Activated effector memory CD4-positive, alpha-beta T cell treated with anti-CD3 and anti-CD28 coated beads, Interleukin-2, amount 50 U/mL, for 16 hours (primary cell): Measurements from ENCODE around the gene PLXNA4.

Experiments
- DNase-seq: peaks from one replicate; pipeline ENCODE4 v3.0.0-alpha.2; 2020

PLXNA4 gene

DNA sequence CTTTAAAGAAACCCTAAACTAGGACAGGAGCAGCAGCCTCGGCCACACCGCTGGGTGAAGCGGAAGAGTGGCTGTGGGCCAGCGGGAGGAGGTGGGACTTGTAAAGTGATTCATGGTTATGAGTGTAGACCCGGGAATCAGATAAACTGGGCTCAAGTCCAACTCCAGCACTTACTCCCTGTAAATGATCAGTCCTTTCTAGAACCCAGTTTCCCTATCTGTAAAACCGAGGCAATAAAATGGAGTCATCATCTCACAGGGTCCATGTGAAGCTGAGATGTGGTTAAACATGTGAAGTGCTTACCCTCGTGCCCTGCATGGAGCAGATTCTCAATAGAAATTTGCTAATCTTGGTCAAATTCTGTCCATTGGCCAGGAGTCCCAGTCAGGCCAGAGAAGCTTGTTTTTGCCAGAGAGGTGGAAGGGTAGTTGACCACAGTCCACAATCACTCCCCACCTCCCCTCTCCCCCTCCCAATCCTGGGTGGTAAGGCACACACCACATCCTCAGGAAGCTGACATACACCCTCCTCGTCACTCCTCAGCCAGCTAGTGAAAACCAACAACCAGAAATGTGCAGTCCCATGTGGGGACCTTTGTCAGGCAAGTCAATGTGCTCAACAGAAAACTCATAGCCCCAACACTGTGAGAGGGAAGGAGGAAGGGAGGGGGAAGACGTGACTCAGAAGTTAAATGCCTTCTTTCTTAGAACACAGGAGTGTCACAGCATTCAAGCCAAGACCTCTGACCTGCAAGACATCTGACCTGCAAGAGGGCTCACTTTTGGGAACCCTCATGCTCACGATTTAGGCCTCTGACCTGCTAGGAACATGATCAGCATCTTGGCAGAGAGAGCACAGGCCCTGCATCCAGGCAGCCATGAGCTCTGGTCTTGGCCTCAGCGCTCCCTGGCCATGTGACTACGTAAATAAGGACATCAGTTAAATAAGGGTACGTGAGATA lies 145.1 kb downstream of the PLXNA4 start:
- DNase-seq, result no peak

DNA sequence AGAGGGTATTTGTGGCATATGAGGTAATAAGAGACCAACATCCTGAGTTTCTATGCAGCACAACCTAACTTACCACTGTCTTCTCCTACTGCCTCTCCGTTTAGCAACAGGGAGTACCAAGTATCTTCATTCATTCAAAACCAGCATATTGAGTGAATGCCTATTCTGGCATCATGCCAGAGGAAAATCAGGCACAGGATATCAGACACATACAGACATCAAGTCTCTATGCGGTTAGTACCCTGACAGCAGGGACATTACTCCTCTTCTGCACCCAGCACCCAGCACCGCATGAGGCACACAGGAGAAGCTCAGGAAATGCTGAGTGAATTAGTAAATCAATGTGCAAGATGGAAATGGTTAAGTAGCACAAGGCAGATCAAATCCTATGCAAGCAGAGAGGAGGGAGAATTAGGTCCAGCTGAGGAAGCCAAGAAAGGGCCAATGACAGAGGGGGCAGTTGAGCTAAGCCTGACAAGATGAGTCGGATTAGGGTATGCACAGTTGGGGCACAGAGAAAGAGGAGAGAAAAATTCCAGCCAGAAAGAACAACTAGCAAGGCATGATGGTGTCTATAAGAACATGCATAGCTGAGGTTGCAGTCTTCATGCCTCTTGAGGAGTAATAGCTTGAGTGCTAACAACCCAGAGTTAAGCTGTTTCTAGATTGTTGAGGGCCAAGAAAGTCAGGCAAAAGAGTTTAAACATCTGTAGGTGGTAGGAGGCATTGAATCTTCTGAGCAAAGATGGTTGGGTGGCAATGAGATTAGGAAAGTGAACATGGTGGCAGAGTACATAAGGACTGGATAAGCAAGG lies 146.0 kb downstream of the PLXNA4 start:
- no peak for DNase-seq

DNA sequence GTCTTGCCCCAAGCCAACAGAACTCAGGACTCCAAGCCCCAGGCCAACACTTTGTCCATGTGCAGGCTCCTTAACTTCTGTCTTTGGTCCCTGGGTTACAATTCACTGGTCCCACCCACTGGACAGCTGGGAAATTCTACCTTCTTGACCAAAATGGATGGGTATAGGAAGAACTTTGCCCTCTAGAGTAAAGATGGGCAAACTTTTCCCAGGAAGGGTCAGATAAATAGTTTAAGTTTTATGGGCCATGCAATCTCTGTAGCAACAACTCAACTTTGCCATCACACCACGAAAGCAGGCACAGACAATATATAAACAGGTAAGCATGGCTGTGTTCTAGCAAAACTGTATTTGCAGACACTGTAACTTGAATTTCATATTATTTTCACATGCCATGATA lies 147.1 kb downstream of the PLXNA4 start:
- DNase-seq, result no peak

DNA sequence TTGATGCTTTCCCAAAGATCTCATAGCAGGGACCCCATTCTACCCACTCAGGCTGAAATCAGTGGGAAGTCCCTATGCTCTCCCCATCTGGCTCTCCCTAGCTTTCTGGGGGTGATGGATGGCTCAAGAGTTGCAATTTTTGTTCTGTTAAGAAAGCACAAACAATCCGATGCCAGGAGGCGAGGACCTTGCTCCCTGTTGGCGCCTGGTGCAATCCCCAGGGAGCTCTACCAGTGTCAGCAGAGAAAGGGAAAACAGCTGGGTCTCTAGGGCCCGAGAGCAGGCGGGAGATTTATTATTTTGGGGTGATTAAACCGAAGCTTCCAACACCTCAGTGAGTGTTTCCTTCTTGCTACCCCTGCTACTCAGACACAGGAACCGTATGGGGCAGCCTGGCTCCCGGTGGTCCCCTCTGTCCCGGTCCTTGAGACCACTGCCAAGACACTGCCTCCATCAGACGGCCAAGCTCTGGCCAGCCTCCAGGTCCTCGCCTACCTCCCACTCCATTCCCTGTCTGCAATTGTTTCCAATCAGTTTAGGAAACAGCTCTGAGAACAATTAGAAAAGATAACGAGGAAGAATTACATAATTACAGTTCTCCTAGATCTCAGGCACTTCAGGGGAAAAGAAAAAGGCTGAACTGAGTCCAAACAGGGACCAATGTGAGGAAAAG lies 147.9 kb downstream of the PLXNA4 start:
- no peak for DNase-seq

DNA sequence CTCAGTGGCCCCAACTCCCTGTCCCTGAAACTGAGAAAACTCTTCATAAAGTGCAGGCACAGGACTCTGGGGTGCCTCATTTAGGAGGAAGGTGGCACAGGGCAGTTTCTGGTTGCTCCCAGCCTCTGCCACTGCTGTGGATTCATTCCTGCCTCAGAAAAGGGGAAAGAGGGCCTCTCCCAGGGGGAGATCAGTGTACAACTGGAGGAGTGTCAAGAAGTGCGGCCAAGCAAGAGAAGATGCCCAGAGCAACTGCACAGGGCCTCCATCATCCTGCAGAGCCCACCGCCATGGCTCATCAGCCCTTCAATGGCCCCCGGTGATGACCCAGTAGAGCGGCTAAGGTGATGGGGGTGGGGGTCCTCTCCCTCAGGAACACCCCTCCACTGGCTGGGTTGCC lies 150.3 kb downstream of the PLXNA4 start:
- no peak for DNase-seq

DNA sequence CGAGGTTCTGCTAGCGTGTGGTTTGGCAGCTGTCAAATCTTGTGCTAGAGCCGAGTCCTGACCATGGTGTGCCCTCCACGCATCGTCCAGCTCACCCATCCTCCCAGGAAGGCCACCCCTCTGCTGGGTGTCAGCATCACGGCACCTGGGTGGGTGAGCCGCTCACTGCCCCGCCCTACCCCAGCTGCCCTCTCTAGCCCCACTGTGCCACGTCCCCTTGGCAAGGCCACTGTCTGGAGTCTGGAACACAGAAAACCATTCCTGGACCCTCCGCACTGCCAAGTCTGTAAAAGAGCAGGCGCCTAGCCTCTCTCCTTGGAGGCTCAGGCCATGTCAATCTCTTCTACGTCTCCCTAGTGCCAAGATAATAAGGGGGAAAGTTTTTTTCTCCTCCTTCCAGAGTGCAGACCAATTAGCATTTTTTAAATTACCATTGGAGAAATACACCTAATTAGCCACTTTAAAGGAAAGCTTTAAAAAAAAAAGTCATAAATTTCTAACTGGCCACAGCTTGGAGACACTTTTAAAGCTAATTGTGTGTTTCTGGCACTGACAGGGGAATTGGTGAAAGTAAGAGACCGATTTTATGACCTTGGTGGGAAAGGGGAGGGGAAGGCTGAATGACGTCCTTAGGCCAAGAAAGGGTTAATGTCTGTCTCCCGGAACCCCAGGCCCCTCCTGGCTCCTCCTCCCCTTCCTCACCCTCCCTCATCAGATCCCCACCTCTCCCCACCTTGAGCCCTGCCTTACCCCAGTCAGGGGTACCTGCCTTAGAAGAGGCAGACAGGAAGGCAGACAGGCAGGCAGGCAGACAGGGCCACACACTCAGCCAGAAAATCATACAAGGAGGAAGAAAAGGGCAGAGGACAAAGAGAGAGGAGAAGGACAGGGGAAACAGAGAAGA lies 151.2 kb downstream of the PLXNA4 start:
- no peak for DNase-seq

DNA sequence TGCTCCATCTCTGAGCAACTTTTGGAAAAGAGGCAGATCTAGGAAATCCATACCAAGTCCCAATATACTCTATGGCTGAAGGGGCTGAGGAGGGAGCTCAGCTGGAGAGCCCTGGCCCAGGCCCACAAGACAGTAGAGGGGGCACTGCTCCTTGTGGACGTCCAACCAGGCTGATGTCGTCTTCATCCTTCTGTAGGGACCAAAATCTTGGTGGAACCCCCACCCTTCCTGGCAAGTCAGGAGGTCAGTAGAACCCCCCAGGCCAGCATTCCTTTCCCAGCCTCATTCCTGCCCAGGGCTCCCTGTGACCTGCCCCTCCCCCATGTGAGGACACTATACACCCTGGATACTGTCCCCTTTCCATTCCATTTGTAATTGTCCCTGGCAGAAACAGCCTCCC lies 152.0 kb downstream of the PLXNA4 start:
- DNase-seq, result no peak

DNA sequence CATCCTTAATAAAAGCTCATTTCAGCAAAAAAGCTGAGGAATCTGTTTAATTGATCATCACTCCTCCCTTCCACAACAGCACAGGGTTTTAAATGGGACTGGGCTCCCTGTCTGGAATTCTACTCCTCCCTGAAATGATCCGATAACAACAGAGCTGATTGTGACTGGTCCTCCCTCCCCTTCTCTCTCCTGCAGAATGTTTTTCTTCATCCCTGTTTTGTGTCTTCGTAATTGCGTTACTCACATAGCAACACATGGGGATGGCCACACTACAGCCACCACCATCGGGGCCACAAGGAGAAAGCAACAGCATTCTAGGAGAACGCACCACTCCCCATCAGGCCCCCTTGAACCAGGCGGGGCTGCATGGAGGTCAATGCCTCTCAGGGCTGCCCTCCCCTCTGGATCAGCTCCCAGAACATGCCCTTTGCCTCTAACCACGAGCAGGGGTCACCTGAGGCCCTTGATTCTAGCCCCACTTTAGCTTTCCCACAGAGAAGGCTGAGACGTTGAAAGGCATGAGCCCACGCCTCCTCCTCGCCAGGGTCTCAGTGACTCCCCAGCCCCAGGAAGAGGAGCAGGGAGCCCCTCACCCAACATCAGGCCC lies 152.6 kb downstream of the PLXNA4 start:
- DNase-seq, result no peak

DNA sequence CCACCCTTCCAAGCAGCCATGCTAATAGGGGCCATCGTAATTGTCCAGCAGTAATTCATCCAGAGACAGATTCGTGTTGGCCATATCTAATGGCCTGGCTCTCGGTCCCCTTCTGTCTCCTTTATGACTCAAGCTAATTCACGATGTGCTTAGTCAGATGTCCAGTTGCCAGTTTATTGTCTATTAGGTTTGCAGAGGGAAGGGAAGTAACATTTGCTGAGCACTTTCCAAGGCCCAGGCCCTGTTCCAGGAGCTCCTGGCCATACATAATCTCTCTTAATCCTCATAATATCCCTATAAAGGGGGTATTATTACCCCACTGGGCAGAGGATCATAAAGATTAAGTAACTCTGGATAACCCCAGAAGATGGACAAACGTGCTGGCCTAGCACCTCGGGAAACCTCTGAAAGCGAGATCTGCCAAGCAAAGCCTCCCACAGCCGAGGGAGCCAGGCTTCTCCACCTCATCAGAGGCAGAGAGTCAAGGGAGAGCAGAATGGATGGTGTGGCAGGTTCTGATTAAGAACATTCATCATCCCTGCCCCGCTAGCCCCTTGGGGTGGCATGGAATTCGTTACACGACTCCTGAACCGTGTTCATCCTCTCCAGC lies 153.7 kb downstream of the PLXNA4 start:
- DNase-seq, result no peak

DNA sequence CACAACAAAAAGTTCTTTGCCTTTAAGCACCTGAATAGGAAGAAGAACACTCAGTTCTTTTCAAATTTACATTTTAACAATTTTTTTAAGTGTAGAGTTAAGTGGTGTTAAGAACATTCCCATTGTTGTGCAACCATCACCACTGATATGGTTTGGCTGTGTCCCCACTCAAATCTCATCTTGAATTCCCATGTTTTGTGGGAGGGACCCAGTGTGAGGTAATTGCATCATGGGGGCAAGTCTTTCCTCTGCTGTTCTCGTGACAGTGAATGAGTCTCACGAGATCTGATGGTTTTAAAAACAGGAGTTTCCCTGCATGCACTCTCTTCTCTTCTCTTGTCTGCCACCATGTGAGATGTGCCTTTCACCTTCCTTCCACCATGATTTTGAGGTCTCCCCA lies 155.7 kb downstream of the PLXNA4 start:
- no peak for DNase-seq

DNA sequence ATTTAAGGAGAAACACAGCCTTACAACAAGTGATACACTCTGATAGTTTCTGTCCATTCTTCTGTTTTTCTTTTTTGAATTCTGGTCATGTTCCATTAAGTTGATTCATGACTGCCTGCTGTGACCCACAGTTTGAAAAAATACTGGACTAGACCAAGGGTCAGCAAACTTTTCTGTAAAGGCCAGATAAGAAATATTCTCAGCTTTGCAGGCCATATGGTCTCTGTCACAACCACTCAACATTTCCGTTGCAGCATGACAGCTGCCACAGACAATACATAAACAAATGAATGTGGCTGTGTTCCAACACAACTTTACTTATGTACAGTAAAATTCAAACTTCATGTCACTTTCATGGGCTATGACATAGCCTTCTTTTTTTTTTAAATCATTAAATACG lies 156.7 kb downstream of the PLXNA4 start:
- DNase-seq, result no peak

DNA sequence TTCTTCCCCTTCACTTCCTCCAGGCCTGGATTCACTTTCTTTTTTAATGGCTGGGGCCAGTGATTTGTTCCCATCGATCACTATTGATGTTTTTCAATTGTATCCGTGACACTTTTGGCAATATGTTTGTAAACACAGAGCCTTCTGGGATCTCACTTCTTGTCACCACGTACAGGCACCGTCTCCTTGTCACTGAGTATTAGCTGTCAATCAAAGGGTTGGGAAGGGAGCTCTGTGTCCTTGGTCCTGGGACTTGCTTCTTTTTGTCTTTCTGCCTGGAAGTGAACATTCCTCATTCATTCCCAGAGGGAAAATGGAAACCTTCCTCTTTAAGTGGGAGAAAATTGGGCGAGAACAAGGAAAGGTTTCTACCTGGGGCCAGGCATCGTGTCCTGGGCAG lies 157.4 kb downstream of the PLXNA4 start:
- DNase-seq, result no peak

DNA sequence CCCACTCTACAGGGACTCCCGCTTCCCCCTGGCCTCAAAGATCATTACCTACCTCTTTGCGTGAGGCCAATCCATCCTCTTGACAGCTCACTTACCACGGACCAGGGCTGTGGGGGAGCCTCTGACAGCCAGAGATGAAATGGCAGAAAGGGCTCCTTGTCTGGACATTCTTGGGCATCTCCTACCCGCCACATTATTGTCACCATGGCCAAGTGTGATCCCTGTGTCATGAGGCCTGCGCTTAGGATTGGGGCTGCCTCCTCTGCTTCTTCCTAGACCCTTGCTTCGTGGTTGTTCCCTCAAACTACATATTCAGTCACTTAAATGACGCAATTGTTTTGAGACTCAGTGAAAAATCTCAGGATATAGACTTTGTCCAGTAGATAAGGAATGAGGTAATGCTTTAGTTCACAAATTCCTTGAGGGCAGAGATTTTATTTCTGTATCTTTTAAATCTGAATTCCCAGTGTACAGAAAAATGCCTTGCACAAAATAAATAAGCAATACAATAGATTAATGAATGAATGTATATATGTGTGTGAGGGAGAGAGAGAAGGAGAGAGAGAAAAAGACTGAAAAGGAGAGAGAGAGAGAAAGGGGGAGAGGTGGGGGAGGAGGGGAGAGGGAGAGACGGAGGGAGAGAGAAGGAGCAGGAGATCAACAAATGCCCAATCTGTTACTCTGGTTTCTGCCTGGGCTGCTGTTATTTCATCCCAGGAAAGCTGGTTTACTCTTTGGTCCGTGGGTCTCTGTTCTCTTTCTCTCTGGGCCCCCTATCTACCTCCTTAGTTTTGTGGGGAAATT lies 159.0 kb downstream of the PLXNA4 start:
- no peak for DNase-seq

DNA sequence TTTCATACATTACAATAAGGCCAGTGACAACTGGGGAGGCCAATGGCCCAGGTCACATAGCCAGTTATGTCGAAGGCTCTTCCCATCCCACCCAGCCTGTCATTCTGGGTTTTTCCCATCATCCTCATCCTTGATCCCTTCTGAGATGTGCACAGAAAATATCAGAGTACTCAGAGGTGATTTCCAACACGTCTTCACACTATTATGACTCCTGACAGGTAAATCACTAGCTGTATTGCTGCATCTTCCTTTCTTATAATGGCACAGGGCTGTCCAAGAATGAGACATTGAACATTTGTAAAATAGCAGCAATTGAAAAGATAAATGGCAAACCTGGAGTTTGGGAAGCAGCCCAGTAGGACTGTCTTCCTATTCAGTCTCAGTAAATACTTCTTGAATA lies 159.9 kb downstream of the PLXNA4 start:
- DNase-seq, result no peak

DNA sequence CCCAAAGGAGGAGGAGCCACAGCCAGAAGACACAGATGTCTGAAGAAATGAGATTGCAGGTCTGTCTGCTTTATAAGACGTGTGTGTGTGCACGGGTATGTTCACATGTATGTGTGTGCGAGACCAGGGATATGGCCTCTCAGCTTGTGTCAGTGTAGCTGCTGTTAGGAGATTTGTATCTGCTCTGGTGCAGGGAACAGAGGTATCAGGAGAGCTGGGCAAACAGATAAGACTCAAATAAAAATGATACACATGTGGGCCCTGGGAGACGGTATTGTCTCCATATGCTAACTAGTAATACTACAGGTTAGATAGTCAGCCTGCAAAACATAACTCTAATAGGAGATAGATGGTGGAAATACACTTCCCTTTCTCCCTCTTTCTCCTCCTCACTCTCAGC lies 161.0 kb downstream of the PLXNA4 start:
- DNase-seq, result no peak

DNA sequence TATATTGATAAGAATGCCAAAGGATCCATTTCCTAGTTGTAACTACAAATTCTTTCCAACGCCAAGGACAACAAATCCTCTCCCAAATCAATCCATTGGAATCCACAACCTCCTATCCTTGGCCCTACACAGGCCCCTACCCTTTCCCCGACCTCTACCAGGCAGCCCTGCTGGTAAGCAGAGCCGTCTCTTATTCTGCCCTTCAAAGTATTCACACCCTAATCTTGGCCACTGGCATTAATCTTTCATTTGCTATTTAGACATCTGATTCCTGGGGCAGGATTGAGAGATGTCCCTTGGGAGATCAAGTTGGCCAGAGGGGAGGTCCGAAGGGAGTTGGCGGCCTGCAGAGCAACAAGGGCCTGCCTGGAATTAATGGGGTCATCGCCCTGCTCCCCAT lies 161.4 kb downstream of the PLXNA4 start:
- DNase-seq, result no peak

DNA sequence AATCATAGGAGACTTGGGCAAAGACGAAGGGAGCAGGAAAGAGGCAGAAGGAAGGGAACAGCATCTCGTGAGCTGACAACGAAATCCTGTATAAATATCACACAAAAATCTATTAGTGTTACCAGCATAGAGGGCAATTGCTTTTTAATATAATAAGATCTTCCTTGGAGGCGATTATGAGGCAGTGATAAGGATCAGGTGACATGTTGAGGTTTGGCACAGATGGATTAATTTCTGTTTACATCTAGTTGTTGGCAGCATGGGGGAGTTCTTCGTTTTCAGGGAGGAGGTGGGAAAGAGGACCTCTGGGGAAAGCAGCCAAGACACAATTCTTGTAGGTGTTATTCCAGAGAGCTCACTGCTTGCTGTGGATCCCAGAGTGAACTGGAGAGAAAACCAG lies 163.8 kb downstream of the PLXNA4 start:
- no peak for DNase-seq

DNA sequence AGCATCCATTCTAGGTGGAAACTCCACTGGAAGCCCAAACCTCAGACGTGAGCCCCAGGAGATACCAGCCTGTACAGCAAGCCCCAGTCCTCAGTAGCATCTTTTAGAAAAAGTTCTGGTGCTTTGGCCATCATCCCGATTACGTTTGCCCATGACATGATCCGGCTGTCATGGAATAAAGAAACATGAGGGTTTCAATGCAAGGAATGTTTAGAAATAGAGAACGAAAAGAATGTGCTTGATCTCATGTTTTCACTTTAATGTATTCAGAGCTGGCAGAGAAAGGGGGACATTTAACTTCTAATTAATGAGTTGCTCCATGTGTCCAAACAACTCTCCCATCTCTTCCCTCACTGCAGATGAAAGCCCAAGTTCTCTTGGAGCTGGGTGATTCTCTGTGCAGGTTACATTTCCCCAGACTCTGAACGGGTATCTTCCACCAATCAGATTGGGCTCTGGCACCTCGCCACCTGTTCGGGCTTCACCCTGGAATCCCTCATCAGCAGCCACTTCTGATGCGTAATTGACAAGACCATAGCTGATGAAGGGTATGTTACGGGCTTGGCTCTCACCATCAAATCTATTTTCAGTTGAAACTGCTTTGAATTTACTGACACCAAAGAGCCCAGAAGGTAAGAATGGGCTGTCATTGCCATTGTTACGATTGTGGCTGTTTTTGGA lies 165.3 kb downstream of the PLXNA4 start:
- DNase-seq, result no peak

DNA sequence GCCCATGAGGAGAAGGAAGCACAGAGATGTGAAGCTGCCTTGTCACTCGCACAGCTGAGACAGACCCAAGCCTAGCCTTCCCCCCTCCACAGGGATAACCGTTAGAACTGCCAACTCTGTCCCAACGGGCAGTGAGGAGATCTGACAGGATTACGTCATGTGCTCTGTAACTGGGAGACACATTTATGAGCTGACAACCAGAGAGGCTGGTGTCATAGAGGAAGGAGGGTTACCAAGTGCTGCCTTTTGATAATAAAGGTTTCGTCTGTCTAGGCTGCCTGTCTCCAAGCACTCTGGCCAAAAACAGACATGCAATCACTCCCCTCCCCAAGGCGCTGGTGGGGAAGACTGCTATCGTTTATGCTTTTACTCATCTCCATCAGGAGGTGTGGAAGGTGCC lies 165.9 kb downstream of the PLXNA4 start:
- DNase-seq, result no peak

DNA sequence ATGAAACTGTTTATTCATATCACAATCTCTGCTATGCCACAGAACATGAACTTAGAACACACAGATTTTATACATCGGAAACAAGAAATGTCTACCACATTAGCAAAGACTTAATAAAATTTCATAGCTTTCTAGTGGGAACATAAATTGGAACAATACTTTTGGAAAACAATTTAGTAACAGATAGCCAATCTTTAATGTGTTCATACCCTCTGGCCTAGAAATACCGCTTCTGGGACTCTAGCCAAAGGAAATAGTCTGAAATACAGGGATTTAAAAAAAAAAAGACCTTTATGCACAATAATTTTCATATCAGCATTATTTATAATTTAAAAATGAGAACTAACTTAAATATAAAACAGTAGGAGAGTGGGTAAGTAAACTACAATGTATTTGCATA lies 168.5 kb downstream of the PLXNA4 start:
- DNase-seq, result no peak
